Glomerular endothelial cell (primary cell): ENCODE measurements around the gene TNFAIP3. TPM values are rescaled to one million over a fixed set of nuclear protein-coding genes. Genes with fewer than 3 reads are reported as not detected.
"Not testable (repeated sequence)": the region's sequence is repeated elsewhere in the genome, so short reads cannot be mapped to it uniquely, and the experiment has no call there.

Experiments
- DNase-seq: peaks from one replicate; pipeline ENCODE4 v3.0.0-alpha.2; 2011; ENCODE audit warnings: low read depth, low spot score; ENCODE audit errors: extremely low read depth
- total RNA-seq: library from RNA; depleted of rRNA; stranded (reverse); fragments of >200 nt; gene quantifications from 2 replicates; pipeline ENCODE4 v1.2.3, GENCODE V29; 2015

Gene TNFAIP3
- 15.8 and 31.2 TPM in 2 replicates for total RNA-seq

- DNase-seq: no peak
Measured at GRCh38 chr6:137866914-137867684, at the start of gene TNFAIP3. Gene TNFAIP3 (plus strand): TSS chr6:137867259. CDS start chr6:137871228, 3,969 bp downstream.

GRCh38 chr6:137818440-137818839 is 48.6 kb upstream of the TNFAIP3 start:
- DNase-seq: no peak

- DNase-seq: no peak
Measured at GRCh38 chr6:137819740-137820139, 47.3 kb upstream of the TNFAIP3 start.

- DNase-seq: no peak
Measured at GRCh38 chr6:137820425-137820824, 46.6 kb upstream of the TNFAIP3 start.

DNA sequence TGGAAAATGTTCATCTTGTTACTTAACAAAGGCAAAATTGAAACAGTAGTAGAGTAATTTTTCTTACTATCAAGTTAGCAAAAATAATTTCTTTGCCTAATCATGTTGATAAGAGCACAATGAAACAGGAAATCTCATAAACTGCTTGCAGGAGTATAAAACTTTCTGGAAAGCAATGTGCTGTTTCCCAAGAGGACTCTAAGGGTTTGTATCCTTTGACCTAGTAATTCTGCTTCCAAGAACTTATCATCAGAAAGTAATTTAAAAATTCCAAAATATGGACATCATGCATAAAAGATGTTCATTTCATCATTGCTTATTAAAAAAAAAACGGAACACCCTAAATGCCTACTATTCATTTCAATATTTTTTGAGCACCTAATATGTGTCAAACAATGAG is 46.1 kb upstream of the TNFAIP3 start:
- no peak for DNase-seq

GRCh38 chr6:137821491-137821890 is 45.6 kb upstream of the TNFAIP3 start:
- no peak for DNase-seq

GRCh38 chr6:137823826-137824555 is 43.1 kb upstream of the TNFAIP3 start:
- DNase-seq: no peak

GRCh38 chr6:137824556-137824879 is 42.5 kb upstream of the TNFAIP3 start:
- no peak for DNase-seq

- DNase-seq: no peak
Measured at GRCh38 chr6:137824896-137825295, 42.2 kb upstream of the TNFAIP3 start.

- DNase-seq: no peak
Measured at GRCh38 chr6:137827411-137827940, 39.6 kb upstream of the TNFAIP3 start.

GRCh38 chr6:137827977-137828810 is 38.9 kb upstream of the TNFAIP3 start:
- no peak for DNase-seq

- no peak for DNase-seq
Measured at GRCh38 chr6:137829641-137830083, 37.4 kb upstream of the TNFAIP3 start.

DNA sequence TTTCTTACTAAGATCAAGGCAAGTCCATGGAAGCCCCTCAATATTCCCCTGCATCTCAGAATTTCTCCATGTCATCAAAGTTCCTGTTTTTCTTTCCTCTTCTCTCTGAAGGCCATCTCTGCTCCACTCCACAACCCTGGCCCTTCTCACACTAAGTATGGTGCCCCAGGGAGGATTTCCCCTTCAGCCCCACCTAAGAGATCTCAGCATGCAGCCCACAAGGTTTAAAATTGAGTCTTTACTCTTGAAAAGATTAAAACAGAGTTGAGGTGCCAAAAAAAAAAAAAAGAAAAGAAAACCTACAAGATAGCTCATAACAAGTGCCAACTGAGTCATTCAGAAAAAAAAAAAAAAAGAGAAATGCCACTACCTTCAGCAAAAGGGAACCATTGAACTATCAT is 36.5 kb upstream of the TNFAIP3 start:
- no peak for DNase-seq

- DNase-seq: no peak
Measured at GRCh38 chr6:137832110-137832509, 34.9 kb upstream of the TNFAIP3 start.

GRCh38 chr6:137834508-137834907 is 32.6 kb upstream of the TNFAIP3 start:
- DNase-seq: no peak

DNA sequence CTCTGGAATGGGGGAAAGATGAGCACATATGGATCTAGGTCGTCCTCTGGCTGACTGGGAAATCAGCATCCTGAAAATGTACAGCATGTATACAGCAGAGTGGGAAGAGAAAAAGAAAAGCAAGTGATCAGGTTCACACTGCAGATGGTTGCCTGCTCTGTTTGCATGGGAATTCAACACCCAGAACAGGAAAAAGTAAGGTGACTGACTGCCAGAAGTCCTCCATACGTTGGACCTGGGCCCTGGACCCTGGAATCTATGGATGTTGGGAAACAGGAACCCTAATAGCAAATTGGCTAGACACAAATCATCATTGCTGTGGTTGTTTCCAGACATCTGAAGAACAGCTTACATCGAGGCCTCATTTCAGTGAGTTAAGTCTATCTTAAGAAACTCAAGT is 30.3 kb upstream of the TNFAIP3 start:
- no peak for DNase-seq

DNA sequence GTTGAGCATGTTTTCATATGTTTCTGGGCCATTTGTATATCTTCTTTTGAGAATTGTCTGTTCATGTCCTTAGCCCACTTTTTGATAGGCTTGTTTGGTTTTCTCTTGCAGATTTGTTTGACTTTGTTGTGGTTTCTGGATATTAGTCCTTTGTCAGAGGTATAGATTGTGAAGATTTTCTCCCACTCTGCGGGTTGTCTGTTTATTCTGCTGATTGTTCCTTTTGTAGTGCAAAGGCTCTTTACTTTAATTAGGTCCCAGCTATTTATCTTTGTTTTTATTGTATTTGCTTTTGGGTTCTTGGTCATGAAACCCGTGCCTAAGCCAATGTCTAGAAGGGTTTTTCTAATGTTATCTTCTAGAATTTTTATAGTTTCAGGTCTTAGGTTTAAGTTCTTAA is 29.0 kb upstream of the TNFAIP3 start:
- DNase-seq: not testable (repeated sequence)

DNA sequence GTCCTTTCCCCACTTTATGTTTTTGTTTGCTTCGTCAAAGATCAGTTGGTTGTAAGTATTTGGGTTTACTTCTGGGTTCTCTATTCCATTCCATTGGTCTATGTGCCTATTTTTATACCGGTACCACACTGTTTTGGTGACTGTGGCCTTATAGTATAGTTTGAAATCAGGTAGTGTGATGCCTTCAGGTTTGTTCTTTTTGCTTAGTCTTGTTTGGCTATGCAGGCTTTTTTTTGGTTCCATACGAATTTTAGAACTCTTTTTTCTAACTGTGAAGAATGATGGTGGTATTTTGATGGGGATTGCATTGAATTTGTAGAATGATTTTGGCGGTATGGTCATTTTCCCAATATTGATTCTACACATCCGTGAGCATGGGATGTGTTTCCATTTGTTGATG is 28.5 kb upstream of the TNFAIP3 start:
- not testable (repeated sequence) for DNase-seq

DNA sequence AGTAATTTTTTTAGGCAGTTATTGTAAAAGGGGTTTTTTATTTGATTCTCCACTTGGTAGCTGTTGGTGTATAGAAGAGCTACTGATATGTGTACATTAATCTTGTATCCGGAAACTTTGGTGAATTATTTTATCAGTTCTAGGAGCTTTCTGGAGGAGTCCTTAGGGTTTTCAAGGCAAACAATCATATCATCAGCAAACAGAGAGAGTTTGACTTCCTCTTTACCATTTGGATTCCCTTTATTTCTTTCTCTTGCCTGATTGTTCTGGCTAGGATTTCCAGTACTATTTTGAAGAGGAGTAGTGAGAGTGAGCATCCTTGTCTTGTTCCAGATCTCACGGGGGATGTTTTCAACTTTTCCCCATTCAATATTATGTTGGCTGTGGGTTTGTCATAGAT is 28.0 kb upstream of the TNFAIP3 start:
- DNase-seq: no peak

- DNase-seq: no peak
Measured at GRCh38 chr6:137840252-137840651, 26.8 kb upstream of the TNFAIP3 start.

GRCh38 chr6:137843211-137843610 is 23.8 kb upstream of the TNFAIP3 start:
- DNase-seq: no peak
